Astrocyte (in vitro differentiated cells and primary cell): Measurements from ENCODE around the gene SUGCT. TPM values are rescaled to one million over a fixed set of nuclear protein-coding genes. Genes with fewer than 3 reads are reported as not detected.
"Not testable (repeated sequence)": the region's sequence is repeated elsewhere in the genome, so short reads cannot be mapped to it uniquely, and the experiment has no call there.

Experiments used
- DNase-seq: peaks from one replicate; pipeline ENCODE4 v3.0.0-alpha.2; 2010; ENCODE audit warnings: low read depth
- FAIRE-seq: peaks from 2 replicates; lab custom pipeline; 2011; peaks lifted over from hg19 to GRCh38; lab: Jason Lieb, UNC
- H2AFZ ChIP-seq: 2 replicates; pipeline ENCODE4 v1.6.0; 2012; ENCODE audit warnings: low read depth, low read length, inconsistent platforms
- H3K27ac ChIP-seq: 2 replicates; pipeline ENCODE4 v1.5.1; 2011; ENCODE audit warnings: low read depth, low read length, inconsistent platforms
- H3K27me3 ChIP-seq: 2 replicates; pipeline ENCODE4 v1.6.0; 2011; ENCODE audit warnings: low read length, inconsistent platforms; ENCODE audit not compliant: insufficient read depth
- H3K36me3 ChIP-seq: 2 replicates; pipeline ENCODE4 v1.5.1; 2011; ENCODE audit warnings: low read length, inconsistent platforms; ENCODE audit not compliant: insufficient read depth
- H3K4me1 ChIP-seq: 2 replicates; pipeline ENCODE4 v1.5.1; 2011; ENCODE audit warnings: low read length, inconsistent platforms; ENCODE audit not compliant: insufficient read depth
- H3K4me2 ChIP-seq: 2 replicates; pipeline ENCODE4 v1.6.0; 2012; ENCODE audit warnings: low read length, inconsistent platforms
- H3K4me3 ChIP-seq: 2 replicates; pipeline ENCODE4 v1.5.1; 2011; ENCODE audit warnings: low read depth, mild to moderate bottlenecking, low read length, inconsistent platforms; ENCODE audit not compliant: insufficient read depth
- H3K79me2 ChIP-seq: 2 replicates; pipeline ENCODE4 v1.6.0; 2012; ENCODE audit warnings: mild to moderate bottlenecking, low read length, inconsistent platforms; ENCODE audit not compliant: insufficient read depth
- H3K9ac ChIP-seq: 2 replicates; pipeline ENCODE4 v1.6.0; 2012; ENCODE audit warnings: mild to moderate bottlenecking, low read length, inconsistent platforms
- H3K9me3 ChIP-seq: 2 replicates; pipeline ENCODE4 v1.5.1; 2012; ENCODE audit warnings: low read depth, mild to moderate bottlenecking, low read length, inconsistent platforms; ENCODE audit not compliant: insufficient read depth
- H4K20me1 ChIP-seq: 2 replicates; pipeline ENCODE4 v1.6.0; 2012; ENCODE audit warnings: low read length, inconsistent platforms; ENCODE audit not compliant: insufficient read depth
- H3K27ac Mint-ChIP-seq: one replicate; pipeline ENCODE4 v1.8.0; 2021; ENCODE audit warnings: mild to moderate bottlenecking, mixed read lengths; ENCODE audit not compliant: unreplicated experiment
- H3K27me3 Mint-ChIP-seq: one replicate; pipeline ENCODE4 v1.8.0; 2021; ENCODE audit warnings: low read depth, mixed read lengths; ENCODE audit not compliant: unreplicated experiment
- H3K36me3 Mint-ChIP-seq: one replicate; pipeline ENCODE4 v1.8.0; 2021; ENCODE audit warnings: low read depth, mixed read lengths; ENCODE audit not compliant: unreplicated experiment
- H3K4me1 Mint-ChIP-seq: one replicate; pipeline ENCODE4 v1.8.0; 2021; ENCODE audit warnings: low read depth, mixed read lengths; ENCODE audit not compliant: unreplicated experiment
- H3K4me3 Mint-ChIP-seq: one replicate; pipeline ENCODE4 v1.8.0; 2021; ENCODE audit warnings: mild to moderate bottlenecking, moderate library complexity, mixed read lengths; ENCODE audit not compliant: unreplicated experiment
- H3K9me3 Mint-ChIP-seq: one replicate; pipeline ENCODE4 v1.8.0; 2021; ENCODE audit warnings: mild to moderate bottlenecking, mixed read lengths; ENCODE audit not compliant: unreplicated experiment
- EZH2 ChIP-seq: IDR thresholded peaks from 2 replicates; pipeline ENCODE4 v1.6.1; 2012; ENCODE audit warnings: mild to moderate bottlenecking, low read length, inconsistent platforms; ENCODE audit not compliant: insufficient read depth
- total RNA-seq: library from RNA; stranded (reverse); gene quantifications from 2 replicates; pipeline ENCODE4 v1.2.1, GENCODE V29; 2021
- TF ChIP-seq, protein P1 (sequence below): IDR thresholded peaks from 2 replicates; pipeline ENCODE4 v1.5.1; 2011; ENCODE audit warnings: low read depth, mild to moderate bottlenecking, inconsistent platforms, low read length, moderate library complexity; ENCODE audit not compliant: insufficient read depth

SUGCT gene
- total RNA-seq, 1 donor from 2014 or later: 15.5 TPM

DNA sequence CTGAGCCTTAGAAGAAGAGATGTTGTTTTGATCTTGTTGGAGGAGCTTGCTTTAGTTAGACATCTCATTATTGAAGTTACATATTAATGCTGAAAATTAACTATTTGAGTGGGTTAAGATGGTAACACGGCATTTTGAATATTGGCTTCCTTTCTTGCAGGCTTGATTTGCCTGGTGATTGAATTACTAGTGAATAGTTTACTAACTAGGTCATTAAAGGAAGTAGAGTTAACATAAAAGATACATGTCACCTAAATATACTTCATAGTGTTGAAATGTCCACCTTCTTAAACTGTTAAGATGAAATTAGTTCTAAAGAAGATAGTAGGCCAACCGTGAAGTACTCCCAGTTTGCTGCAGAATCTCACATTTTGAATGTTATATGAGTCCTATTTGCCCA, 18.9 kb upstream of the SUGCT start:
- no peak for TF ChIP-seq EZH2
- TF ChIP-seq, protein P1, sequence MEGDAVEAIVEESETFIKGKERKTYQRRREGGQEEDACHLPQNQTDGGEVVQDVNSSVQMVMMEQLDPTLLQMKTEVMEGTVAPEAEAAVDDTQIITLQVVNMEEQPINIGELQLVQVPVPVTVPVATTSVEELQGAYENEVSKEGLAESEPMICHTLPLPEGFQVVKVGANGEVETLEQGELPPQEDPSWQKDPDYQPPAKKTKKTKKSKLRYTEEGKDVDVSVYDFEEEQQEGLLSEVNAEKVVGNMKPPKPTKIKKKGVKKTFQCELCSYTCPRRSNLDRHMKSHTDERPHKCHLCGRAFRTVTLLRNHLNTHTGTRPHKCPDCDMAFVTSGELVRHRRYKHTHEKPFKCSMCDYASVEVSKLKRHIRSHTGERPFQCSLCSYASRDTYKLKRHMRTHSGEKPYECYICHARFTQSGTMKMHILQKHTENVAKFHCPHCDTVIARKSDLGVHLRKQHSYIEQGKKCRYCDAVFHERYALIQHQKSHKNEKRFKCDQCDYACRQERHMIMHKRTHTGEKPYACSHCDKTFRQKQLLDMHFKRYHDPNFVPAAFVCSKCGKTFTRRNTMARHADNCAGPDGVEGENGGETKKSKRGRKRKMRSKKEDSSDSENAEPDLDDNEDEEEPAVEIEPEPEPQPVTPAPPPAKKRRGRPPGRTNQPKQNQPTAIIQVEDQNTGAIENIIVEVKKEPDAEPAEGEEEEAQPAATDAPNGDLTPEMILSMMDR: no peak
- Mint-ChIP-seq H3K4me3 (no peak overlapping the region), H3K9me3 (no peaks in the 10 kb centered on the region), H3K36me3 (peaks cover 9% of the 10 kb centered on the region), H3K27me3 (no peaks in the 10 kb centered on the region), H3K27ac (no peak overlapping the region), H3K4me1 (peaks cover 3% of the 10 kb centered on the region)
- Histone ChIP-seq H3K4me1 (no peaks in the 10 kb centered on the region), H4K20me1 (peaks cover 3% of the 10 kb centered on the region), H3K36me3 (no peaks in the 10 kb centered on the region), H3K27me3 (no peaks in the 10 kb centered on the region), H3K27ac (no peak overlapping the region), H3K4me3 (no peak overlapping the region), H3K4me2 (no peak overlapping the region), H3K9me3 (no peaks in the 10 kb centered on the region), H2AFZ (no peak overlapping the region), H3K9ac (no peak overlapping the region), H3K79me2 (no peaks in the 10 kb centered on the region)
- no peak for DNase-seq
- FAIRE-seq: no peak

DNA sequence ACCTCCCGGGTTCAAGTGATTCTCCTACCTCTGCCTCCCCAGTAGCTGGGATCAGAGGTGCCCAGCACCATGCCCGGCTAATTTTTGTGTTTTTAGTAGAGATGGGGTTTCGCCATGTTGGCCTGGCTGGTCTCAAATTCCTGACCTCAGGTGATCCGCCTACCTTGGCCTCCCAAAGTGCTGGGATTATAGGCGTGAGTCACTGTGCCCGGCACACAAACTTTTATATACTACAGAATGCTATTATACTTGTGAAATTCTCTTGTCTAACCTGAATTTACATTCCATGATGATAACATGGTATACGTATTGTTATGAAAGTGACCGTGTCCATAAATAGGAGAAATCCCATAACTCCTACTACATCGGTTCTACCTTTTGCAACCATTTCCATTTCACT, 17.6 kb upstream of the SUGCT start:
- not testable (repeated sequence) for H3K4me2 ChIP-seq, H3K36me3 ChIP-seq, H3K4me1 ChIP-seq, FAIRE-seq, H2AFZ ChIP-seq, H3K4me1 Mint-ChIP-seq, H3K27ac Mint-ChIP-seq, H3K4me3 ChIP-seq, H3K9me3 ChIP-seq, H3K27me3 ChIP-seq, H3K27me3 Mint-ChIP-seq, H3K9ac ChIP-seq, H4K20me1 ChIP-seq, H3K27ac ChIP-seq, H3K36me3 Mint-ChIP-seq, H3K79me2 ChIP-seq, H3K9me3 Mint-ChIP-seq, DNase-seq, H3K4me3 Mint-ChIP-seq

DNA sequence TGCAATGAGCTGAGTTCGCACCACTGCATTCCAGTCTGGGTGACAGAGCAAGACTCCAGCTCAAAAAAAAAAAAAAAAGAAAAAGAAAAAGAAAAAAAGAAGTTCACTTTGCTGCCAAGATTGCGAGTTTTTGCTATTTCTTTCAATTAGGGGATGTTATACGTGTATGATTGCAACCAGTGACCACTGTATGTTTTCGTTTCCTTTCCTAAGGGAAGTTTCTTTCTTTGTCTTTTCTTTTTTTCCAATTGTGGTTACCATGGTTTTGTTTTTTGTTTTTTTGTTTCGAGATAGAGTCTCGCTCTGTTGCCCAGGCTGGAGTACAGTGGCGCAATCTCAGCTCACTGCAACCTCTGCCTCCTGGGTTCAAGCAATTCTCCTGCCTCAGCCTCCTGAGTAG, 16.6 kb upstream of the SUGCT start:
- not testable (repeated sequence) for H4K20me1 ChIP-seq, DNase-seq, H3K4me3 ChIP-seq, H3K4me1 ChIP-seq, H3K36me3 ChIP-seq, H3K27me3 ChIP-seq, H3K9me3 Mint-ChIP-seq, H3K4me2 ChIP-seq, H3K36me3 Mint-ChIP-seq, H3K27me3 Mint-ChIP-seq, H3K27ac ChIP-seq, H3K4me1 Mint-ChIP-seq, H3K4me3 Mint-ChIP-seq, H3K9ac ChIP-seq, H3K9me3 ChIP-seq, FAIRE-seq, H2AFZ ChIP-seq, H3K79me2 ChIP-seq, H3K27ac Mint-ChIP-seq

DNA sequence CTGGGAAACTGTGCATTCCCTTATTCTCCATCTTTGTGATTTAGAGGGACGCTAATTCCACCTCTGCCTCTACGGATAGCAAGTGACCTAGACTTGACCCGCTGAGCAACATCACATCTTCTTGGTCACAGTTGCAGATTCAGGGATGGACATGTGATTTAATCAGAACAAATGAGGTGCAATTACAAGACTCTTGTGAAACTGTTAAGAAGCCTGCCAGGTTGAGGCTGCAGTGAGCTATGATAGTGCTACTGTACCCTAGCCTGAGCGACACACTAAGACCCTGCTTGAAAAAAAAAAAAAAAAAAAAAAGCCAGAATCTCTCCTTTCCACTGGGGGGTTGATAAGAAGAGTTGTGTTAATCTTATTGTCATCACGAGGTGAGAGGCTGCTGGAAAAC, 14.8 kb upstream of the SUGCT start:
- no peaks in the 10 kb centered on the region for H3K9me3 Mint-ChIP-seq
- Histone ChIP-seq H3K9me3 (no peaks in the 10 kb centered on the region), H3K79me2 (peaks cover 4% of the 10 kb centered on the region), H3K4me1 (no peaks in the 10 kb centered on the region), H3K27me3 (no peaks in the 10 kb centered on the region), H2AFZ (no peak overlapping the region), H3K4me2 (no peak overlapping the region), H3K27ac (no peak overlapping the region), H3K4me3 (no peak overlapping the region), H3K36me3 (no peaks in the 10 kb centered on the region), H4K20me1 (no peaks in the 10 kb centered on the region), H3K9ac (no peak overlapping the region)
- peaks cover 6% of the 10 kb centered on the region for H3K36me3 Mint-ChIP-seq
- FAIRE-seq (no peak), DNase-seq (no peak)
- no peak overlapping the region for H3K4me3 Mint-ChIP-seq
- H3K27ac Mint-ChIP-seq: no peak overlapping the region
- H3K27me3 Mint-ChIP-seq: no peaks in the 10 kb centered on the region
- TF ChIP-seq EZH2: no peak
- TF ChIP-seq, protein P1: no peak
- H3K4me1 Mint-ChIP-seq: peaks cover 3% of the 10 kb centered on the region

DNA sequence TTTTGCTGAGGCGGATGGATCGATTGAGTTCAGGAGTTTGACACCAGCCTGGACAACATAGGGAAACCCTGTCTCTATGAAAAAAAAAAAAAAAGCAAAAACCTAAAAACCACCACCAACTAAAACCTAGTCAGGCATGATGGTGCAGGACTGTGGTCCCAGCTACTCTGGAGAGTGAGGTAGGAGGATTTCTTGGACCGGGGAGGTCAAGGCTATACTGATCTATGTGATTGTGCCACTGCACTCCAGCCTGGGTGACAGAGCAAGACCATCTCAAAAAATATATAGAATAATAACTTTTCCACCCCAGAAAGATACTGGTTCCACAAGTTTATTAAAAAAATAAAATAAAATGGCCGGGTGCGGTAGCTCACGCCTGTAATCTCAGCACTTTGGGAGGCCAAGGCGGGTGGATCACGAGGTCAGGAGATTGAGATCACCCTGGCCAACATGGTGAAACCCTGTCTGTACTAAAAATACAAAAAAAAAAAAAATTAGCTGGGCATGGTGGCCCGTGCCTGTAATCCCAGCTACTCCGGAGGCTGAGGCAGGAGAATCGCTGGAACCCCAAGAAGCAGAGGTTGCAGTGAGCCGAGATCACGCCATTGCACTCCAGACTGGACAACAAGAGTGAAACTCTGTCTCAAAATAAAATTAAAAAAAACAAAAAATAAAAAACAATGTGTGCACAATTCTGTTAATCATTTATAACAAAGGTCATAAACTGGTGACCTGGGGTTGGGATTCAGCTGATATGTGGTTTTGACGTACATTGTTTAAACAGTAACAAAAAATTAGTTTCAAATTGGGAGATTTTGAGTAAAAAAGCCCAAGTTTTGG, 12.5 kb upstream of the SUGCT start:
- H3K27ac ChIP-seq, H3K36me3 Mint-ChIP-seq: not testable (repeated sequence)

More for the DNA sequence above, 12.5 kb upstream of the SUGCT start:
- not testable (repeated sequence) for H3K36me3 ChIP-seq, H3K9me3 Mint-ChIP-seq, H3K27me3 Mint-ChIP-seq, H3K4me1 ChIP-seq, H3K27me3 ChIP-seq, H4K20me1 ChIP-seq, H3K4me2 ChIP-seq, FAIRE-seq, H3K4me3 ChIP-seq, H3K4me3 Mint-ChIP-seq, H3K9me3 ChIP-seq, H3K27ac Mint-ChIP-seq, H2AFZ ChIP-seq, DNase-seq, H3K4me1 Mint-ChIP-seq, H3K9ac ChIP-seq
- peaks cover 12% of the 10 kb centered on the region for H3K79me2 ChIP-seq
